Stomach (tissue), 9 donors: ENCODE data around the gene ADPRHL1. TPM values are rescaled to one million over a fixed set of nuclear protein-coding genes. Genes with fewer than 3 reads are reported as not detected.
"Not testable (repeated sequence)": the region's sequence is repeated elsewhere in the genome, so short reads cannot be mapped to it uniquely, and the experiment has no call there.

Experiments used
- DNase-seq, 2 donors: peaks; one replicate each; pipeline versions ENCODE4 v3.0.0 to v3.0.0-alpha.2; 2013 to 2019
- H3K27ac ChIP-seq, 5 donors: fragments of 200-600 bp in 4 of 5; sonication (generic) in 4 of 5; one replicate each; pipeline ENCODE4 v1.5.1; 2013 to 2019; ENCODE audit warnings: mild to moderate bottlenecking in 1 of 5, moderate library complexity in 1 of 5
- H3K27me3 ChIP-seq, 3 donors: fragments of 200-600 bp; sonication (generic); one replicate each; pipeline ENCODE4 v1.5.1; 2017 to 2019; ENCODE audit warnings: mixed run types in 1 of 3
- H3K36me3 ChIP-seq, 4 donors: fragments of 200-600 bp; sonication (generic); 1 replicate in 3 of 4; 2 replicates in 1 of 4; pipeline ENCODE4 v1.5.1; 2016 to 2019
- H3K4me1 ChIP-seq, 4 donors: fragments of 200-600 bp; sonication (generic); one replicate each; pipeline ENCODE4 v1.5.1; 2016 to 2019
- H3K4me3 ChIP-seq, 4 donors: fragments of 200-600 bp; sonication (generic) in 3 of 4; one replicate each; pipeline ENCODE4 v1.5.1; 2016 to 2019; ENCODE audit warnings: mild to moderate bottlenecking in 1 of 4
- H3K9me3 ChIP-seq, 4 donors: fragments of 200-600 bp; sonication (generic); one replicate each; pipeline ENCODE4 v1.5.1; 2016 to 2019
- CTCF ChIP-seq, 7 experiments: fragments of 450-650 bp in 4 of 7; fragments of 200-600 bp in 3 of 7; sonication (generic) in 3 of 7; IDR thresholded peaks; one replicate each; pipeline ENCODE4 v1.5.1; 2016 to 2019; ENCODE audit warnings: antibody characterized with exemption in 7 of 7, control low read depth in 2 of 7, mild to moderate bottlenecking in 1 of 7
- EP300 ChIP-seq: sonication (generic); formaldehyde crosslinking; IDR thresholded peaks from one replicate; pipeline ENCODE4 v1.6.1; 2017; ENCODE audit warnings: antibody characterized with exemption
- POLR2A ChIP-seq, 4 donors: fragments of 450-650 bp; IDR thresholded peaks; one replicate each; pipeline ENCODE4 v1.6.1; 2016; ENCODE audit warnings: antibody characterized with exemption in 4 of 4, control low read depth in 2 of 4, mild to moderate bottlenecking in 1 of 4, moderate library complexity in 1 of 4
- POLR2AphosphoS5 ChIP-seq, 3 donors: sonication (generic); formaldehyde crosslinking; IDR thresholded peaks; one replicate each; pipeline ENCODE4 v1.6.1; 2016; ENCODE audit warnings: antibody characterized with exemption in 3 of 3
- WGBS, 5 donors: extraction: QIAGEN DNeasy Blood & Tissue Kit in 3 of 5; methylation state at CpG; one replicate each; pipeline versions ENCODE4 v1.1.5 to v1.1.7; 2013 to 2018; 5-methylcytosine and 5-hydroxymethylcytosine counted together
- intact Hi-C: fragments of 100-400 bp; cut with DNase I; formaldehyde crosslinking; loops from one replicate; pipeline ENCODE4 v1.15.1; 2023; ENCODE audit warnings: low total_unique reads
- polyA plus RNA-seq, 3 donors: library from polyadenylated mRNA; stranded (reverse); fragments of 200-250 nt; gene quantifications; one replicate each; pipeline ENCODE4 v1.2.3, GENCODE V29; 2013
- total RNA-seq, 5 donors: library from RNA; depleted of rRNA; stranded (reverse); fragments of >200 nt; gene quantifications; one replicate each; pipeline versions ENCODE4 v1.1.0 to v1.2.3, GENCODE V29; 2014 to 2016
- donor health status: healthy with polysubstance abuse.
- donor health status: Bipolar disorder and iron deficiency.
- donor health status: healthy.

ADPRHL1 gene
- total and polyA plus RNA-seq, 8 donors, result 1.7 to 6.7 (median 2.7) TPM

GRCh38 chr13:113442354-113442984, 10.8 kb downstream of the ADPRHL1 start:
- no peak for DNase-seq
- 90 to 96% (median 91%) methylated on average over 10 of the region's 10 CpGs for WGBS, 5 donors
- intact Hi-C loops, result no loop called here

GRCh38 chr13:113441661-113442060, 11.6 kb downstream of the ADPRHL1 start:
- no peak for DNase-seq
- no peak overlapping the region for H3K4me3 ChIP-seq
- no peaks in the 10 kb centered on the region for H3K27me3 ChIP-seq
- WGBS, 5 donors, result 94 to 98% (median 98%) methylated on average over 29 of the region's 29 CpGs
- peaks cover 21 to 38% (median 28%) of the 10 kb centered on the region in 4 donors for H3K4me1 ChIP-seq
- peaks cover 0 to 23% (median 0%) of the 10 kb centered on the region in 4 donors for H3K36me3 ChIP-seq
- intact Hi-C loops, result no loop called here
- H3K9me3 ChIP-seq, result no peaks in the 10 kb centered on the region
- TF ChIP-seq POLR2AphosphoS5 (IDR thresholded peaks at IDR 0.05) (no peak), CTCF (IDR thresholded peaks at IDR 0.05) (no peak), EP300 (no peak), POLR2A (IDR thresholded peaks at IDR 0.05) (no peak)
- H3K27ac ChIP-seq, result no peak overlapping the region

More at GRCh38 chr13:113442354-113442984, 10.8 kb downstream of the ADPRHL1 start:
- H3K9me3 ChIP-seq, result no peaks in the 10 kb centered on the region
- no peak overlapping the region for H3K4me3 ChIP-seq
- peaks cover 0 to 23% (median 0%) of the 10 kb centered on the region in 4 donors for H3K36me3 ChIP-seq
- H3K27ac ChIP-seq, result no peak overlapping the region
- TF ChIP-seq CTCF (IDR thresholded peaks at IDR 0.05) (no peak), POLR2A (IDR thresholded peaks at IDR 0.05) (no peak), POLR2AphosphoS5 (IDR thresholded peaks at IDR 0.05) (no peak), EP300 (no peak)
- no peaks in the 10 kb centered on the region for H3K27me3 ChIP-seq
- H3K4me1 ChIP-seq, result peaks cover 16 to 33% (median 23%) of the 10 kb centered on the region in 4 donors

GRCh38 chr13:113437408-113438010, 15.8 kb downstream of the ADPRHL1 start:
- H3K36me3 ChIP-seq, result peaks cover 0 to 11% (median 0%) of the 10 kb centered on the region in 4 donors
- TF ChIP-seq CTCF (IDR thresholded peaks at IDR 0.05) (no peak), EP300 (peak; percentile 14), POLR2AphosphoS5 (IDR thresholded peaks at IDR 0.05) (no peak), POLR2A (IDR thresholded peaks at IDR 0.05) (no peak)
- H3K9me3 ChIP-seq, result no peaks in the 10 kb centered on the region
- peak; percentile 51 to 60 for DNase-seq
- H3K4me1 ChIP-seq, result peaks cover 9 to 21% (median 10%) of the 10 kb centered on the region in 4 donors
- H3K4me3 ChIP-seq, result no peak overlapping the region
- intact Hi-C loops, result no loop called here
- H3K27me3 ChIP-seq, result no peaks in the 10 kb centered on the region
- 22 to 48% (median 33%) methylated on average over 10 to 17 of the region's 17 CpGs for WGBS, 5 donors
- H3K27ac ChIP-seq, result peak overlapping the region in 3 of 5 donors; percentile 5 to 64 (median 14)

- Histone ChIP-seq H3K4me1 (peaks cover 9 to 21% (median 10%) of the 10 kb centered on the region in 4 donors), H3K27ac (peak overlapping the region in 1 of 5 donors; percentile 64)
- H3K9me3 ChIP-seq, H3K4me3 ChIP-seq, H3K36me3 ChIP-seq, DNase-seq, intact Hi-C loops, H3K27me3 ChIP-seq: not testable (repeated sequence)
- WGBS, 5 donors, result 93 to 98% (median 95%) methylated on average over 11 to 15 of the region's 15 CpGs
Observed at GRCh38 chr13:113436866-113437265, 16.4 kb downstream of the ADPRHL1 start.

GRCh38 chr13:113435907-113436306, 17.4 kb downstream of the ADPRHL1 start:
- H3K27ac ChIP-seq, intact Hi-C loops, H3K4me3 ChIP-seq, H3K36me3 ChIP-seq, H3K9me3 ChIP-seq, DNase-seq, H3K27me3 ChIP-seq: not testable (repeated sequence)
- WGBS, 5 donors, result 89 to 97% (median 96%) methylated on average over 12 to 15 of the region's 15 CpGs
- peaks cover 9 to 21% (median 10%) of the 10 kb centered on the region in 4 donors for H3K4me1 ChIP-seq
